Common myeloid progenitor, CD34-positive (primary cell): ENCODE data around the gene SRPRB. TPM values are rescaled to one million over a fixed set of nuclear protein-coding genes. Genes with fewer than 3 reads are reported as not detected.
A peak's percentile ranks its signal among the peaks of the same experiment; 100 is the strongest.

Source experiments
- CTCF ChIA-PET: fragments of 350-600 bp; sonication (Branson Sonifier 250); formaldehyde crosslinking; loops from one replicate; lab custom pipeline; 2021; ENCODE audit warnings: antibody characterized with exemption; lab: Charles Lee
- POLR2A ChIA-PET: fragments of 350-600 bp; sonication (Branson Sonifier 250); formaldehyde crosslinking; loops from one replicate; lab custom pipeline; 2021; ENCODE audit warnings: antibody characterized with exemption; lab: Charles Lee
- DNase-seq, 3 donors: peaks; one replicate each; pipeline versions ENCODE4 v3.0.0 to v3.0.0-alpha.2; 2013
- H3K27ac ChIP-seq, 2 experiments: 1 replicate in 1 of 2; 2 replicates in 1 of 2; pipeline ENCODE4 v1.7.0; 2013; ENCODE audit warnings: inconsistent platforms in 2 of 2, low read length in 2 of 2, mild to moderate bottlenecking in 2 of 2, low read depth in 1 of 2, moderate library complexity in 1 of 2; ENCODE audit not compliant: severe bottlenecking in 2 of 2, insufficient read depth in 1 of 2, poor library complexity in 1 of 2
- H3K27me3 ChIP-seq, 5 experiments: replicated peaks in 2 of 5; 1 replicate in 3 of 5; 2 replicates in 2 of 5; pipeline versions ENCODE4 v1.6.1 to v1.7.0; 2013; ENCODE audit warnings: low read length in 4 of 5, mild to moderate bottlenecking in 2 of 5, moderate library complexity in 2 of 5, inconsistent platforms in 1 of 5; ENCODE audit not compliant: insufficient read depth in 5 of 5, control insufficient read depth in 4 of 5
- H3K36me3 ChIP-seq, 4 experiments: 1 replicate in 2 of 4; 2 replicates in 2 of 4; pipeline versions ENCODE4 v1.6.1 to v1.7.0; 2013; ENCODE audit warnings: low read length in 3 of 4, control low read depth in 1 of 4, mild to moderate bottlenecking in 1 of 4; ENCODE audit not compliant: control insufficient read depth in 4 of 4, insufficient read depth in 4 of 4
- H3K4me1 ChIP-seq, 4 experiments: 1 replicate in 3 of 4; 2 replicates in 1 of 4; pipeline versions ENCODE4 v1.6.1 to v1.7.1; 2013; ENCODE audit warnings: low read length in 3 of 4, mild to moderate bottlenecking in 3 of 4, control low read depth in 1 of 4, inconsistent platforms in 1 of 4, moderate library complexity in 1 of 4; ENCODE audit not compliant: control insufficient read depth in 4 of 4, insufficient read depth in 4 of 4; ENCODE audit errors: control extremely low read depth in 1 of 4
- H3K4me3 ChIP-seq, 7 experiments: 1 replicate in 4 of 7; 2 replicates in 3 of 7; pipeline versions ENCODE4 v1.5.1 to v1.7.0; 2013; ENCODE audit warnings: mild to moderate bottlenecking in 7 of 7, low read length in 6 of 7, moderate library complexity in 6 of 7, inconsistent platforms in 2 of 7, low read depth in 2 of 7, control low read depth in 1 of 7; ENCODE audit not compliant: insufficient read depth in 4 of 7, control insufficient read depth in 1 of 7; ENCODE audit errors: extremely low read depth in 1 of 7
- H3K9me3 ChIP-seq, 5 experiments: 1 replicate in 4 of 5; 2 replicates in 1 of 5; pipeline versions ENCODE4 v1.6.1 to v1.7.1; 2013; ENCODE audit warnings: low read length in 4 of 5, mild to moderate bottlenecking in 2 of 5, inconsistent platforms in 1 of 5, low read depth in 1 of 5, moderate library complexity in 1 of 5; ENCODE audit not compliant: control insufficient read depth in 4 of 5, insufficient read depth in 2 of 5; ENCODE audit errors: control extremely low read depth in 1 of 5
- WGBS: methylation state at CpG from one replicate; pipeline ENCODE4 v1.1.5; 2013; ENCODE audit not compliant: insufficient coverage; 5-methylcytosine and 5-hydroxymethylcytosine counted together
- polyA plus RNA-seq: library from polyadenylated mRNA; unstranded; fragments of 120-200 nt; gene quantifications from one replicate; pipeline ENCODE4 v1.2.1, GENCODE V29; 2013

SRPRB gene, protein sequence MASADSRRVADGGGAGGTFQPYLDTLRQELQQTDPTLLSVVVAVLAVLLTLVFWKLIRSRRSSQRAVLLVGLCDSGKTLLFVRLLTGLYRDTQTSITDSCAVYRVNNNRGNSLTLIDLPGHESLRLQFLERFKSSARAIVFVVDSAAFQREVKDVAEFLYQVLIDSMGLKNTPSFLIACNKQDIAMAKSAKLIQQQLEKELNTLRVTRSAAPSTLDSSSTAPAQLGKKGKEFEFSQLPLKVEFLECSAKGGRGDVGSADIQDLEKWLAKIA
- polyA plus RNA-seq, result 27.7 TPM

GRCh38 chr3:133805702-133806475 lies at the start of gene SRPRB:
Gene SRPRB (plus strand): TSS chr3:133805815. CDS start chr3:133805849, 34 bp downstream.
- H3K4me3 ChIP-seq, result peak within 1 kb of the TSS; percentile 71 to 99 (median 95)
- 0% methylated on average over 36 of the region's 53 CpGs for WGBS
- H3K27me3 ChIP-seq, result peaks cover 0 to 7% (median 0%) of the 10 kb centered on the region in 5 experiments
- H3K27ac ChIP-seq, result peak within 1 kb of the TSS in 1 of 2 experiments; percentile 60
- H3K9me3 ChIP-seq, result no peaks in the 10 kb centered on the region
- ChIA-PET CTCF (interaction anchor here (4.0 kb wide), 1 partner anchor 12 kb away, joined by 13 read pairs; no protein-coding TSS in a partner anchor), POLR2A (no interaction called here)
- peaks cover 5 to 14% (median 8%) of the 10 kb centered on the region in 4 experiments for H3K4me1 ChIP-seq
- DNase-seq, result peak; percentile 94 to 96 (median 95)
- peaks cover under 1 to 23% (median 12%) of the 10 kb centered on the region in 4 experiments for H3K36me3 ChIP-seq

- Histone ChIP-seq H3K4me3 (no peak overlapping the region), H3K9me3 (no peaks in the 10 kb centered on the region), H3K27me3 (peaks cover 0 to 9% (median 0%) of the 10 kb centered on the region in 5 experiments), H3K36me3 (no peaks in the 10 kb centered on the region), H3K27ac (no peak overlapping the region), H3K4me1 (no peaks in the 10 kb centered on the region)
- CTCF ChIA-PET, result no interaction called here
- POLR2A ChIA-PET, result no interaction called here
- no peak for DNase-seq
- 90% methylated on average over 16 of the region's 20 CpGs for WGBS
Observed at GRCh38 chr3:133756716-133757694, 48.6 kb upstream of the SRPRB start.

DNA sequence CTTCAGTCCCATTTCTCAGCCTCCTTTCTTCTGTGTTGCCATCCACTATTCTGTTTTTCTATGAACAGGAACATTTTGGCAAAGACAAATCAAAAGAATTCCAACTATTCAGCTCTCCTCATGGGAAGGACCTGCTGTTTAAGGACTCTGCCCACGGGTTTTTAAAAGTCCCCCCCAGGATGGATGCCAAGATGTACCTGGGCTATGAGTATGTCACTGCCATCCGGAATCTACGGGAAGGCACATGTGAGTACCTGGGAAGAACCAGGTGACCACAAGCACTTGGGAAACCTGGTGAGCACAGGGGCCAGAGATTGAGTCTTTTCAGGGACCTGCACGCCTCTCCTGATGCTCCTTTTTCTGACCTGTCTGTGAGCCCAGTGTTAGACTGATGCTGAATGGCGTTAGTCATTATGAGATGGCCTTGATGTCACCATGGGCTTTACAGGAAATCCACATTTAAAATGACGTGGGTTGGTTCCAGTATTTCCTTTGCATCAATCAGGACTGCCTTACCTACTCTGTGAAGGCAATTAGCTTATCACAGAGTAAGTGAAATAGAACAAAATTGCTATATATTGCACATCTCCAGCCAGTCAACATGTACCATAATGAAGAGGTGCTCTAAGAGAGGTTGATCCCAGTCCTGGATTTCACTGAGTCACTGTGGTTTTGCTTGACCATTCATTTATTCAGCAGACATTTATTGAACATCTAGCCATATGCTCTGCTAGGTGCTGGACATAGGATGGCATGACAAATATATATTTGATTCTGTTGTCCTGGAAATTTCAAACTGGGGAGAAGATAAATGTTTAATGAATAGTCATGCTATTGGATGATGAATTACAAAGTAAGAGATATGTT lies 47.7 kb upstream of the SRPRB start:
- ChIA-PET CTCF (no interaction called here), POLR2A (no interaction called here)
- WGBS, result 88% methylated on average over 6 of the region's 6 CpGs
- Histone ChIP-seq H3K36me3 (no peaks in the 10 kb centered on the region), H3K4me1 (no peaks in the 10 kb centered on the region), H3K4me3 (no peak overlapping the region), H3K27ac (no peak overlapping the region), H3K9me3 (no peaks in the 10 kb centered on the region), H3K27me3 (peaks cover 0 to 9% (median 0%) of the 10 kb centered on the region in 5 experiments)
- no peak for DNase-seq

DNA sequence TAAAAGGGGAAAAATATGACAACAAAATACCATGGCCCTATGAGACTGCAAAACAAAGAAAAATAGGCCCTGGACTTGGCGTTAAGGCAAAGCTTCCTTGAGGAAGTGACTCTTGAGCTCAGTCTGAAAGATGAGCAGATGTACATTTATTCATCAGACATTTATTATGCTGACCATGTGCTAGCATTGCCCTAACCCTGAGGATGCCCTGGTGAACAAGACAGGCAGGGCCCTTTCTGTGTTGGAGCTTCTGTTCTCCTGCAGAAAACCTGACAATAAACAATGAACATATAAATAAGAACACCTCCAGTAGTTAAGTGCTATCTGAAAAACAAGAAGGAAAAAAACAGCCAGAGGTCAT lies 47.1 kb upstream of the SRPRB start:
- Histone ChIP-seq H3K36me3 (no peaks in the 10 kb centered on the region), H3K4me1 (no peaks in the 10 kb centered on the region), H3K4me3 (no peak overlapping the region), H3K27me3 (peaks cover 0 to 9% (median 0%) of the 10 kb centered on the region in 5 experiments), H3K9me3 (no peaks in the 10 kb centered on the region), H3K27ac (no peak overlapping the region)
- CTCF ChIA-PET, result no interaction called here
- POLR2A ChIA-PET, result no interaction called here
- no CpG with 5 or more reads among the region's 1 CpG for WGBS
- no peak for DNase-seq

GRCh38 chr3:133758964-133759739 lies 46.5 kb upstream of the SRPRB start:
- DNase-seq, result no peak
- H3K4me3 ChIP-seq, result no peak overlapping the region
- H3K27me3 ChIP-seq, result peaks cover 0 to 9% (median 0%) of the 10 kb centered on the region in 5 experiments
- no peaks in the 10 kb centered on the region for H3K4me1 ChIP-seq
- no peaks in the 10 kb centered on the region for H3K9me3 ChIP-seq
- CTCF ChIA-PET, result no interaction called here
- H3K27ac ChIP-seq, result no peak overlapping the region
- 95% methylated on average over 9 of the region's 9 CpGs for WGBS
- no peaks in the 10 kb centered on the region for H3K36me3 ChIP-seq
- POLR2A ChIA-PET, result no interaction called here
